Left renal pelvis (tissue), 4 donors: ENCODE measurements around the gene NUBPL. TPM values are rescaled to one million over a fixed set of nuclear protein-coding genes. Genes with fewer than 3 reads are reported as not detected.
"Not testable (repeated sequence)": the region's sequence is repeated elsewhere in the genome, so short reads cannot be mapped to it uniquely, and the experiment has no call there.

ENCODE experiments used
- DNase-seq, 4 donors: peaks; one replicate each; pipeline ENCODE4 v3.0.0-alpha.2; 2013; ENCODE audit warnings: low read depth in 4 of 4, low spot score in 3 of 4
- polyA plus RNA-seq, 4 donors: library from polyadenylated mRNA; unstranded; fragments of 120-200 nt; gene quantifications; one replicate each; pipeline ENCODE4 v1.2.1, GENCODE V29; 2013; ENCODE audit not compliant: insufficient read length in 4 of 4

NUBPL gene
- polyA plus RNA-seq, 4 donors, result 13.8 to 19.4 (median 15.4) TPM

DNA sequence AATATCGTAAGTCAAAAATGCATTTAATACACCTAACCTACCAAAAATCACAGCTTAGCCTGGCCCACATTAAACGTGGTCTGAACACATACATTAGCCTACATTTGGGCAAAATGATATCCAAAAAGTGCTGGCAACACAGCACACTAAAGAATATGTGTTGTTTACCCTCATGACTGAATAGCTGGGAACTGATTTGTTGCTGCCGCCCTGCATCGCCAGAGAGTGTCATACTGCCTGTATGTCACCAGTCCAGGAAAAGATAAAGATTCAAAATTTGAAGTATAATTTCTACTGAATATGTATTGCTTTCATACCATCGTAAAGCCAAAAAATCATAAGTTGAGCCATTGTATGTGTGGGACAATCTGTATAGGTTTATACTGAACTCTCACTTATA is 157.8 kb downstream of the NUBPL start:
- DNase-seq, result no peak

DNA sequence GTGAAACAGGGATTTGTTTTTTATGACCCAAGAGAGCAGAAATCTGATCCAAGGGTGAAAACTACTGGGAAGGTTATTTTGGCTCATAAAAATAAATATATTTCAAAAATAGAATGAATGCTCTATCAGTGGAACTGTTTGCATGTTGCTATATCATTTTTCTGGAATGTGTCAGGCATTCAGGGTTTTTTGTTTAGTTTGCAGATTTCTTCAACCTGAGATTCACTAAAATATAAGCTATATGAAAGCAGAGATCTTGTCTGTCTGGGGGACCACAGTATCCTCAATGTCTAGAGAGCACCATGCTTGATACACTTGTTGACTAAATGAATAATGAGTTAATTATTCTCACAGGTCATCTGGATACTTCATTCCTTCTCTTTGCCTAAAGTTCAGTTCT is 165.1 kb downstream of the NUBPL start:
- DNase-seq, result no peak

GRCh38 chr14:31727797-31728196 is 166.6 kb downstream of the NUBPL start:
- DNase-seq, result no peak

DNA sequence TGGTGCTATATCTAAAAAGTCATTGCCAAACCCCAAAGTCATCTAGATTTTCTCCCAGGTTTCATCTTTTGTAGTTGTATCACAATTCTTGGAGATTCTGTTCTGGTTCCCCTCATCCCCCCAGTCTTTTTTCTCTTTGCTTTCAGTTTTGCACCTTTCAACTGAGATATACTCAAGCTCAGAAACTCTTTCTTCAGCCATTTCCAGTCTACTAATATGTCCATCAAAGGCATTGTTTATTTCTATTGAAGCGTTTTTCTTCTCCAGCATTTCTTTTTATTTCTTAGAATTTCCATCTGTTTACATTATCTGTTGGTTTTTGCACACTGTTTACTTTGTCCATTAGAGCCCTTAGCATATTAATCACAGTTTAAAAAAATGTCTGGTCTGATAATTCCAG is 179.5 kb downstream of the NUBPL start:
- DNase-seq, result no peak

GRCh38 chr14:31745741-31746140 is 184.5 kb downstream of the NUBPL start:
- no peak for DNase-seq

- no peak for DNase-seq
Measured at GRCh38 chr14:31746326-31746725, 185.1 kb downstream of the NUBPL start.

- DNase-seq, result no peak
Measured at GRCh38 chr14:31749275-31749674, 188.1 kb downstream of the NUBPL start.

- DNase-seq, result not testable (repeated sequence)
Measured at GRCh38 chr14:31751047-31751446, 189.8 kb downstream of the NUBPL start.

- no peak for DNase-seq
Measured at GRCh38 chr14:31752867-31753661, 191.9 kb downstream of the NUBPL start.

- no peak for DNase-seq
Measured at GRCh38 chr14:31758941-31759340, 197.7 kb downstream of the NUBPL start.

DNA sequence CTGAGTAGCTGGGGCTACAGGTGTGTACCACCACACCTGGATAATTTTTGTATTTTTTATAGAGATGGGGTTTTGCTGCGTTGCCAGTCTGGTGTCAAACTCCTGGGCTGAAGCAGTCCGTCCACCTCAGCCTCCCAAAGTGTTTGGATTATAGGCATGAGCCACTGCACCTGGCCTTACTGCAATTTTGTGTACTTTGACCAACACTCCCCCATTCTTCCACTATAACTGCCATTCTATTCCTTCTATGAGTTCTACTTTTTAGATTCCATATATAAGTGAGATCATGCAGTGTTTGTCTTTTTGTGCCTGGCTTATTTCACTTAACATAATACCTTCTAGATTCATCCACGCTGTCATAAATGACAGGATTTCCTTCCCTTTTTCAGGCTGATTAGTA is 199.1 kb downstream of the NUBPL start:
- DNase-seq, result no peak

DNA sequence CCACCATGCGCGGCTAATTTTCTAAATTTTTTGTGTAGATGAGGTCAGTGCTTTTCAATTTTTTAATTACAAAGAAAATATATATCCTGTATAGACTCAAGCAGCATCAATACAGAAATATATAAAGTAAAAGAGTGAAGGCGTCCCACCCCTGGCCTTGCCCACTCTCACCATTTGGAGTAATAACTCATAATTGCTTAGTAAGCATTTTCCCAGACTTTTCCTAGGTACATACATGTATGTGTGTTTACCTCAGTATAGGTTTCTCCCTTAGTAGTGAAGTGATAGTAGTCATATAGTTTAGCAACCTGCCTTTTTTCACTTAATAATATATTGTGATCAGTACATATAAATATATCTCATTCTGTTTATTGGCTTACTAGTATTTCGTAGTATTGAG is 200.1 kb downstream of the NUBPL start:
- DNase-seq, result no peak

DNA sequence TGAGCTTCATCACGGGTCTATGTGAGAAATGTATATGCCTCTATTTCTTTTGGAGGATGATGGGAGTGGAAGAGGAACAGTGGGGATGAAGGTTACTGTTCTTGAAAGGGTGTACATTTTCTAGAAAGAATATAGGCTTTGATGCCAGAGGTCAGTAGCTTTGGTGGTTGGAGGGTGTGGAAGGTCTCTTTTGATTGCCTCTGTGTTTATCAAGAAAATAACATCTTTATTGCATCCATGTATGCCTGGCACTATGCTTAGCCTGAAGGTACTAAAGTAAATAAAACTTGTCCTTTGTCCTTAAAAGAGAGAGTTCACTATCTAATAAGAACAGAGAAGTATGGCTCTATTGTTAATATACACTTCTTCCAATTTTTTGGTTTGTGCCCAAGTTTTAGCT is 201.8 kb downstream of the NUBPL start:
- no peak for DNase-seq

DNA sequence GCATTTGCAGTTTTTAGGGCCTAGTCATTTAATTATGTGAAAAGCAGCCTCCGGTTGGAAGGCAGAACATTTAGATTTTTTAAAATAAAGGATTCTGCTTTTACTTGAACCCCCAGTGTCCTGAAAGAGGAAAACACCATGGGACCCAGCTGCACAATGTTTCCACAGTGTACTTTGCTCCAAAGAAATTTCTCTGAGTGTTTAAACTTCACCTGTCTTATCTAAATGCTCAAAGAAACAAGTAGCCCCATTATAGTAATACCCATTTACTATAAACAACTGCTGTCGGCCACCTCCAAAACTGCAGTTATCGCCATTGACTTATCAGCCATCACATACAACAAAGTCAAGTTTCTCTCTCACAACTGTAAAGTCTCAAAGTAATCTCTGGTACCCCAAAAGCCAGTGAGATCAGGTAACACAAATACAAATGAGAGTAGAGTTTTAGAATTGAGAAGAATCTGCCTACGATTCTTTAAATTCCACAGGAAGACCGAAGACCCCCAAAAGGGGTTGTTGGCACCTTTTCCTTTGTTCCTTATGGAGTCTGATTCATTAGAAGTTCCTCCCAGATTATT is 205.2 kb downstream of the NUBPL start:
- DNase-seq, result no peak

DNA sequence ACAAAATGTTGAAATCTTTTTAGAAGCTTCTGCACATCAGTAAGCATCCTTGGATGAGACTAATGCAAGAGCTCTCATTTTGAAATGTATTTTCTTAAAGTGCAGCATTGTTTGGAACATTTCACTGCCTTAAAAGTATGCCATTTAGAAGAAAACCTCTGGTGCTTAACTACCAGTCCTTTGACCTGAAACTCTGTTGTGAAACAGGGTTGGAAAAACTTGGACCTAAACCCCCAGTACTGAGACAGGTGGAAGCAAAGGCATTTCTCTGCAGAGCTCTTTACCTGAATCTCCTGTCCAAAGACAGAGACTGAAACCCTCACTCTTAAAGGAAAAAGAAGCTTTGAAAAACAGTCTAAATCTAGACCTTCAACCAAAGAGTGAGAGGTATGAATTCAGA is 207.2 kb downstream of the NUBPL start:
- no peak for DNase-seq

DNA sequence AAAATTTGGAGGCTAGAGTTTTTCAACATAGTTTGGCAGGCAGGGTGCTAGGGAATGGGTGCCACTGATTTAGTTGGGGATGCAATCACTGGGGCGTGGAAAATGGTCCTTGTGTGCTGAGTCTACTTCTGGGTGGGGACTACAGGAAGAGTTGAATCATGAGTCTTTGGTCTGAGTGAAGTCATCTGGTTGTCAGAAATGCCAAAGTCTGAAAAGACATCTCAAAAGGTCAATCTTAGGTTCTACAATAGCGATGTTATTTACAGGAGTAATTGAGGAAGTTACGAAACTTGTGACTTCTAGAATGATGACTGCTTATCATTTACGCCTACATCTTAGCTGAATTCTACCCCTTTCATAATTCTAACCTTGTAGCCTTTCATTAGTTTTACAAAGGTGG is 209.1 kb downstream of the NUBPL start:
- no peak for DNase-seq

DNA sequence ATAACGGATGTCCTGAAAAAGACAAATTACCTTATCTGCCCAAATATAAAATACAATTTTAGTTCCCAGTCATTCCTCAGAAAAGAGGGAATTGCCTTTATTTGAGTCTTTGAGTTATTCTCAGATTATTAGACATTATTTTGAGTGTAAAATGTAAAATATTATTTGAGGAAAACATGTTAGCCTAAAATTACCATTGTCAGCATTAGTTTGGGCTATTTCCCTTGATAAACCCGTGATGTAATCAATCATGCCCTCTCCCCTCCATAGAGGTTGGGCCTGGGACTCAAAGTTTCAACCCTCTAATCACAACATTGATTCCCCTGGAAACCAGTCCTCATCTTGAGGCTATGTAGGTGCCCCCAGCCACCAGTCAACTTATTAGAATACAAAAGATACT is 213.4 kb downstream of the NUBPL start:
- no peak for DNase-seq

DNA sequence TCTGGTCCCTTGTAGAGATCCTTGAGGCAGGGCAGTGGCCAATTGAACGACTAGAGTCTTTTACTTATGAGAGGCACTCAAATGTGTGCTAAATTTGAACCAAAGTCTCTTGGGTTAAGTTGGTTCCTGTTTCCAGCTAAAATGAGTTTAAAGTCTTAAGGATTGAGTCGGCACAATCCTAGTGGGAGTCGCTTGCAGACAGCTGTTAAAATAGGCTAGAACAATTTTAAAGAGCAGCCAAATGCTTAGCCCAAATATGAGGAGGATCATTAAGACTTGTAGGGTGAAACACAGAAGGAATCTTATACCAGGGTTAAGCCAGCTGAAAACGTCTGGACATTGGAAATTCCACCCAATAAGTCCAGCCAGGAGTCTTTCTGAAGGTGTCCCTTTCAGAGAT is 216.1 kb downstream of the NUBPL start:
- DNase-seq, result no peak

GRCh38 chr14:31781578-31781977 is 220.4 kb downstream of the NUBPL start:
- DNase-seq, result no peak

DNA sequence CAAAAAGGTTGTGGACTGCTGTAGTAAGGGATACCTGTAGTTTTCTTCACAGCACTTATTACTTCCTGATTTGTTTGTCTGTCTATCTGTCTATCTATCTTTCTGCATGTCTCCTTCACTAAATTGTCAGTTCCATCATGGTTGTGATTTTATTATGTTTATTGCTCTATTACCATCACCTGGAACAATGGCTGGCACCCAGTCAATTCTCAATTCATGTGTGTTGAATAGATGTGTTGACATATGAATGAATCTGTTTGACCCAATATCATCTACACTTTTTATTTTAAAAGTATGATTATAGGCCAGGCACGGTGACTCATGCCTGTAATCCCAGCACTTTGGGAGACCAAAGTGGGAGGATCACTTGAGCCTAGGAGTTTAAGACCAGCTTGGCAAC is 224.4 kb downstream of the NUBPL start:
- DNase-seq, result no peak

- DNase-seq, result no peak
Measured at GRCh38 chr14:31787377-31787776, 226.2 kb downstream of the NUBPL start.

DNA sequence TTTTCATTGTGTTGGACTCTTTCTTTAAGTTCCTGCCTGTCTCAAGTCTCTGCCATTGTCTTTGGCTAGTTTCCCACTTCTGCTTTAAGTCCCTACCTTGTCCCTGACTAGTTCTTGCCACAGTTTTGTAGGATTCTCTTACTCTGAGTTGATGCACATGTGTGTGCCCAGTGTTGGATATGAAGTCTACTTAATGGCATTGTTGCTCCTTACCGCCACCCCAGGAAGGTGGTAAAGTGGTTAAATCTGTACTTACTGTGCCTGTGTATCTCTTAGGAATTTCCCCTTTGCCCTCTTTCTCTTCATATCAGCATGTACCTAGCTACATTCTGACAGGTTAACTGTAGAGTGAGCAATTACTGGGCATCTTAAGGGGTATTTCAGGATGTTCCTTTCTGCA is 227.1 kb downstream of the NUBPL start:
- DNase-seq, result no peak

GRCh38 chr14:31792726-31793125 is 231.5 kb downstream of the NUBPL start:
- no peak for DNase-seq
